Gastrocnemius medialis (tissue), 4 donors: ENCODE data around the gene TPCN1. TPM values are rescaled to one million over a fixed set of nuclear protein-coding genes. Genes with fewer than 3 reads are reported as not detected.

Experiments
- ATAC-seq, 2 donors: fragments of 150-250 bp; one replicate each; pipeline ENCODE4 v1.9.1; 2016
- DNase-seq, 2 donors: peaks; one replicate each; pipeline ENCODE4 v3.0.0-alpha.2; 2019
- H3K27ac ChIP-seq, 4 donors: fragments of 200-600 bp; sonication (generic); 1 replicate in 1 of 4; 2 replicates in 3 of 4; pipeline ENCODE4 v1.5.1; 2016 to 2018; ENCODE audit warnings: mild to moderate bottlenecking in 2 of 4, moderate library complexity in 1 of 4
- H3K27me3 ChIP-seq, 3 donors: fragments of 200-600 bp; sonication (generic) in 2 of 3; 1 replicate in 1 of 3; 2 replicates in 2 of 3; pipeline versions ENCODE4 v1.5.1 to v1.6.0; 2016 to 2019; ENCODE audit warnings: mild to moderate bottlenecking in 1 of 3, moderate library complexity in 1 of 3
- H3K36me3 ChIP-seq, 2 donors: fragments of 200-600 bp; sonication (generic) in 1 of 2; one replicate each; pipeline ENCODE4 v1.5.1; 2017 to 2018
- H3K4me1 ChIP-seq, 2 donors: fragments of 200-600 bp; sonication (generic) in 1 of 2; one replicate each; pipeline ENCODE4 v1.5.1; 2016 to 2017; ENCODE audit warnings: mild to moderate bottlenecking in 2 of 2
- H3K4me3 ChIP-seq, 4 donors: fragments of 200-600 bp; sonication (generic) in 3 of 4; 1 replicate in 1 of 4; 2 replicates in 3 of 4; pipeline ENCODE4 v1.5.1; 2016 to 2019; ENCODE audit warnings: mild to moderate bottlenecking in 2 of 4
- H3K9me3 ChIP-seq, 3 donors: fragments of 200-600 bp; sonication (generic) in 2 of 3; 1 replicate in 1 of 3; 2 replicates in 2 of 3; pipeline ENCODE4 v1.5.1; 2016 to 2019
- POLR2A ChIP-seq, 2 donors: fragments of 450-650 bp; IDR thresholded peaks; one replicate each; pipeline ENCODE4 v1.6.1; 2017; ENCODE audit warnings: antibody characterized with exemption in 2 of 2, mild to moderate bottlenecking in 2 of 2, moderate library complexity in 2 of 2
- in situ Hi-C, 4 donors: fragments of 200-750 bp; cut with MboI; loops; one replicate each; pipeline versions ENCODE4 v1.15.0 to v1.8.0; 2017; ENCODE audit warnings: low sequenced_read_pairs in 4 of 4
- intact Hi-C: fragments of 100-400 bp; cut with DNase I; formaldehyde crosslinking; loops from one replicate; pipeline ENCODE4 v1.15.1; 2023; ENCODE audit warnings: low total_unique reads
- total RNA-seq, 4 donors: library from RNA; depleted of rRNA; stranded (reverse); fragments of >200 nt; gene quantifications; one replicate each; pipeline versions ENCODE4 v1.1.0 to v1.2.3, GENCODE V29; 2016
- TF ChIP-seq, protein P1 (sequence below), 5 experiments: fragments of 450-650 bp in 3 of 5; fragments of 200-600 bp in 2 of 5; sonication (generic) in 2 of 5; IDR thresholded peaks in 4 of 5; conservative IDR thresholded peaks in 1 of 5; 1 replicate in 4 of 5; 2 replicates in 1 of 5; pipeline ENCODE4 v1.5.1; 2016 to 2019; ENCODE audit warnings: antibody characterized with exemption in 5 of 5, mild to moderate bottlenecking in 3 of 5, moderate library complexity in 3 of 5

The TPCN1 gene
- total RNA-seq, 4 donors from 2014 or later = 21.4 to 27.0 (median 25.4) TPM

DNA sequence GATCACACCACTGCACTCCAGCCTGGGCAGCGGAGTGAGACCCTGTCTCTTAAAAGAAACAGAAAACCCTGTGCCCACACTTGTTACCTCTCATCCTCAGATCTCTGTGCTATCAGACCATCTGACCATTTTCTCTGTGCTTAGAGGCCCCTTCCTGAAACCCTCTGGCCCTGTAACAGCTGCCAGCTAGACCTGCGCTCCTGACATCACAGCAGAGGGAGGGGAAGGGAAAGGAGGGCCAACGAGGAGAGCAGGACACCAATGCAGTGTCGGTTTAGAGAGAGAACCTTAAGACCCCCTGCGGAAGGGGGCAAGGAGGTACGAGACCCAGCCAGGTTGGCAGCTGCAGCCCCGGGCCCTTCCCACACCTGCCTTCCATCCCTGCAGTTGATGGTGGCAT, 71.3 kb downstream of the TPCN1 start:
- Histone ChIP-seq H3K27ac (no peak overlapping the region), H3K36me3 (peaks cover 3 to 96% of the 10 kb centered on the region in 2 donors), H3K27me3 (no peaks in the 10 kb centered on the region), H3K4me3 (no peak overlapping the region), H3K9me3 (no peaks in the 10 kb centered on the region), H3K4me1 (peaks cover 4 to 6% of the 10 kb centered on the region in 2 donors)
- ATAC-seq = no peak
- no peak for TF ChIP-seq POLR2A (IDR thresholded peaks at IDR 0.05)
- TF ChIP-seq, protein P1, sequence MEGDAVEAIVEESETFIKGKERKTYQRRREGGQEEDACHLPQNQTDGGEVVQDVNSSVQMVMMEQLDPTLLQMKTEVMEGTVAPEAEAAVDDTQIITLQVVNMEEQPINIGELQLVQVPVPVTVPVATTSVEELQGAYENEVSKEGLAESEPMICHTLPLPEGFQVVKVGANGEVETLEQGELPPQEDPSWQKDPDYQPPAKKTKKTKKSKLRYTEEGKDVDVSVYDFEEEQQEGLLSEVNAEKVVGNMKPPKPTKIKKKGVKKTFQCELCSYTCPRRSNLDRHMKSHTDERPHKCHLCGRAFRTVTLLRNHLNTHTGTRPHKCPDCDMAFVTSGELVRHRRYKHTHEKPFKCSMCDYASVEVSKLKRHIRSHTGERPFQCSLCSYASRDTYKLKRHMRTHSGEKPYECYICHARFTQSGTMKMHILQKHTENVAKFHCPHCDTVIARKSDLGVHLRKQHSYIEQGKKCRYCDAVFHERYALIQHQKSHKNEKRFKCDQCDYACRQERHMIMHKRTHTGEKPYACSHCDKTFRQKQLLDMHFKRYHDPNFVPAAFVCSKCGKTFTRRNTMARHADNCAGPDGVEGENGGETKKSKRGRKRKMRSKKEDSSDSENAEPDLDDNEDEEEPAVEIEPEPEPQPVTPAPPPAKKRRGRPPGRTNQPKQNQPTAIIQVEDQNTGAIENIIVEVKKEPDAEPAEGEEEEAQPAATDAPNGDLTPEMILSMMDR (IDR thresholded peaks at IDR 0.05 in 4 of 5, conservative IDR thresholded peaks at IDR 0.05 in 1 of 5) = no peak
- DNase-seq = no peak
- intact Hi-C loops (loop anchor here (10.0 kb wide), 1 partner anchor 98 kb away; no protein-coding TSS in a partner anchor), in situ Hi-C loops (loop anchor here in 1 of 4 donors (10.0 kb wide), 1 partner anchor 98 kb away; no protein-coding TSS in a partner anchor)

DNA sequence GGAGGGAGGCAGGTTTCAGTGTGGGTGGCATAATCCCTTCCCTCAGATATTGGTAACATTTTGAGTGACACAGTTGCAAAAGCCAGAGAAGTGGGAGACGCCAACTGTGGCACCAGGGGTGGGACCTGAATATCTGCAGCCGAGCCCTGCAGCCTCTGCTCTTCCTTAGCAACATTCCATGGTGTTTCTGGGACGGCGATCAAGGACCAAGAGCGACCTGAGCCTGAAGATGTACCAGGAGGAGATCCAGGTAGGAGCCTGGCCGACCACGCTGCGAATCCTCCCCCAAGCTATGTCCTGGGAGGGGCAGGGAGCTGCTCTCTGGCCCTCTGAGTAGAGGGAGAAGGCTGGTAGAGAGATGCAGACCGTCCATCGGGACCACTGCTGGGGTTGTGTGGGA, 71.8 kb downstream of the TPCN1 start:
- Histone ChIP-seq H3K4me1 (peaks cover 9 to 12% of the 10 kb centered on the region in 2 donors), H3K27ac (no peak overlapping the region), H3K9me3 (no peaks in the 10 kb centered on the region), H3K36me3 (peaks cover 3 to 92% of the 10 kb centered on the region in 2 donors), H3K27me3 (no peaks in the 10 kb centered on the region), H3K4me3 (no peak overlapping the region)
- intact Hi-C loops = loop anchor here (10.0 kb wide), 1 partner anchor 98 kb away; no protein-coding TSS in a partner anchor
- in situ Hi-C loops = loop anchor here in 1 of 4 donors (10.0 kb wide), 1 partner anchor 98 kb away; no protein-coding TSS in a partner anchor
- TF ChIP-seq POLR2A (IDR thresholded peaks at IDR 0.05) = no peak
- TF ChIP-seq, protein P1 (IDR thresholded peaks at IDR 0.05 in 4 of 5, conservative IDR thresholded peaks at IDR 0.05 in 1 of 5) = no peak
- DNase-seq = no peak
- ATAC-seq = no peak

DNA sequence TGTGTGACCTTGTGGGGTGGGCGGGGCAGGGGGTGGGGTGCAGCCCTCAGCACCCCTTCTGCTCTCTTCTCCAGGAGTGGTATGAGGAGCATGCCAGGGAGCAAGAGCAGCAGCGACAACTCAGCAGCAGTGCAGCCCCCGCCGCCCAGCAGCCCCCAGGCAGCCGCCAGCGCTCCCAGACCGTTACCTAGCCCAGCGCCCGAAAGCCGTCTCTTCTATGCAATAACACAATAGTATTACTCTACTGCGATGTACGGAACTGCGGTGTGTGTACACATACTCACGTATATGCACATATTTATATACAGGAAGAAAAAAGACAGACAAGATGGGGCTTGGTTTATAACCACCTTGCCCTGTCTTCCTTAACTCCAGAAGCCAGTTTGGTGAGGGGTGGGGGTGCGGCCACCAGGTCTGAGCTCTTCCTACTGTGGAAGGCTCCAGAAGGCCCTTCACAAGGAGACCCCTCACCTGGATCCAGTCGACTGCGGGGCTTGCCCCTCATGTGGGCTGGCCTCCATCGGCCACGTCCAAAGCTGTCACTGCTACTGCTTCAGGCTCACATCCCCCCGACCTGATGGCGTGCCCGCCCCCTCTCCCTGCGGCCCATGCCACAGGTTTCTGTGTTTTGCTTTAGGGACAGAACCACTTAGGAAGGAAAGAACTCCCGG, 74.8 kb downstream of the TPCN1 start:
- DNase-seq (no peak), ATAC-seq (no peak)
- Histone ChIP-seq H3K27ac (peak overlapping the region in 2 of 4 donors; percentile 80 to 89), H3K36me3 (peaks cover 3 to 62% of the 10 kb centered on the region in 2 donors), H3K27me3 (no peaks in the 10 kb centered on the region), H3K4me3 (no peak overlapping the region), H3K4me1 (peaks cover 27 to 30% of the 10 kb centered on the region in 2 donors), H3K9me3 (no peaks in the 10 kb centered on the region)
- intact Hi-C loops (loop anchor here (10.0 kb wide), 1 partner anchor 101 kb away; no protein-coding TSS in a partner anchor), in situ Hi-C loops (loop anchor here in 1 of 4 donors (10.0 kb wide), 1 partner anchor 101 kb away; no protein-coding TSS in a partner anchor)
- TF ChIP-seq POLR2A (IDR thresholded peaks at IDR 0.05) = no peak
- TF ChIP-seq, protein P1 (IDR thresholded peaks at IDR 0.05 in 4 of 5, conservative IDR thresholded peaks at IDR 0.05 in 1 of 5) = no peak

DNA sequence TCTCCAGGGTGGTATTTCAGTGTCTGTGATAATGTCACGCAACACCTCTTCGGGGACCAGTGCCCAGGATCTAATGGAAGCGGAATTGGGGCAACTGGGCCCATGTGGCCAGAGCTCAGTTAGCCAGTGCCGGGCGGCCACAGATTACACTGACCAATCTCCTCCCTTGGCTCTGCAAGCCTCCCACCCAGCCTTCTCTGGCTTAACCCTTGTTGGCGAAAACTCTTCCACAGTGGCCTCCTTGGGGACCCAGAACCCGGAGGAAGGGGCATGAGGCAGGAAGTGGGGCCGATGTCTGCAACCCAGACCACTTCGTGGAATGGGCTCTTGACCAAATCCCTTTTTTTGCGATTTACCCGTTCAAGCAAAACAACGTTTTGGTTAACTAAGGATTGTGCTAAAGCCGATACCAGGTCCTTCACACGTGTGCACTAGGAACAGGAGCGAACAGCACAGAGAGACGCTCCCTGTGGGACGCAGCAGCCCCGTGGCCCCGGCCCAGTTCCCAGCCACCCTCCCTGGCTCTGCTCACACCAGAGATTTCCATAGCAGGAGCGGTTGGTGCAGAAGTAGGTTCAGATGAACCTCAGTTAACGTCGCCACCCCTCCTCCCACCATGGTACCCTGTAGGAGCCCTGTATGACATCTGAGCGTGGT, 75.4 kb downstream of the TPCN1 start:
- intact Hi-C loops (loop anchor here (10.0 kb wide), 1 partner anchor 102 kb away; no protein-coding TSS in a partner anchor), in situ Hi-C loops (loop anchor here in 1 of 4 donors (10.0 kb wide), 1 partner anchor 102 kb away; no protein-coding TSS in a partner anchor)
- ATAC-seq = no peak
- H3K9me3 ChIP-seq = no peaks in the 10 kb centered on the region
- peaks cover 27 to 30% of the 10 kb centered on the region in 2 donors for H3K4me1 ChIP-seq
- H3K36me3 ChIP-seq = peaks cover 0 to 56% of the 10 kb centered on the region in 2 donors
- DNase-seq = no peak
- no peaks in the 10 kb centered on the region for H3K27me3 ChIP-seq
- peak overlapping the region in 3 of 4 donors; percentile 80 to 89 (median 80) for H3K27ac ChIP-seq
- H3K4me3 ChIP-seq = no peak overlapping the region
- TF ChIP-seq, protein P1 (IDR thresholded peaks at IDR 0.05 in 4 of 5, conservative IDR thresholded peaks at IDR 0.05 in 1 of 5) = no peak
- TF ChIP-seq POLR2A (IDR thresholded peaks at IDR 0.05) = no peak
